Activated CD4-positive, CD25-positive, alpha-beta regulatory T cell treated with anti-CD3 and anti-CD28 coated beads, Interleukin-2, amount 50 U/mL, for 16 hours (primary cell): ENCODE data around the gene MTR.

ENCODE experiments used
- DNase-seq: peaks from one replicate; pipeline ENCODE4 v3.0.0-alpha.2; 2020; ENCODE audit warnings: low read depth, low spot score

MTR gene

GRCh38 chr1:236951672-236952071, 156.6 kb downstream of the MTR start:
- no peak for DNase-seq

DNA sequence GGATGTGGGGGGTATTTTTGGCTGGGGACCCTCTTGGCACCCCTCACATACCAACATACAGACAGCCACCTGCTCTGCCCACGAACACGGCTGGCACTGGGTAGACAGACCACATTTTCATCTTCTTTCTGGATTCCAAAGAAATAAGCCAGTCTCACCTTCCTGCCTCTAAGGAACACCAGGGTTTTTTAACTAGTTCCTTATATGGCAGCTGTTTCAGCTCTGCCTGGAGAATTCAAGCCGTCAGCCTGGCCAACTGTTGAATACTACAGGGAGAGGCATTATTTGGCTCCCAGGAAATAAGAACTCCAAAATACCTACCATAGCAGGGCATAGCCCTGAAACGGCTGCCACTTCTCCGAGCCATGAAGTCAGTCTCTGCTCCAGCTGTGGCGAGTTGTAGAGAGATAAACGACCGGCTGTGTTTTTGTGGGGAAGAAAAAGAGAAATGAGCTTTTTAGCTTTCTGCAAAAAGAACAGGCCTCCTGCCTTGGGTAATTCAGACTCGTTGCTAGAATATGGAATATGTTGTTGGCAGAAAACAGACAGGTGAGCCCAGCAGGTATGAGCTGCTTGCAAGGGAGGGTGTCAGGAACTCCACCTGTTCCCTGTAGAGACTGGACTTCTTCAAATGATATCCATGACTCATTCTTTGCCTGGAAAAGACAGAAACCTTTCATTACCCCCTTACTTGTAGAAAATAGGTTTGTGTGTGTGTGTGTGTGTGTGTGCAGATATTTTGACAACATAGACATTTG, 157.3 kb downstream of the MTR start:
- DNase-seq: no peak

DNA sequence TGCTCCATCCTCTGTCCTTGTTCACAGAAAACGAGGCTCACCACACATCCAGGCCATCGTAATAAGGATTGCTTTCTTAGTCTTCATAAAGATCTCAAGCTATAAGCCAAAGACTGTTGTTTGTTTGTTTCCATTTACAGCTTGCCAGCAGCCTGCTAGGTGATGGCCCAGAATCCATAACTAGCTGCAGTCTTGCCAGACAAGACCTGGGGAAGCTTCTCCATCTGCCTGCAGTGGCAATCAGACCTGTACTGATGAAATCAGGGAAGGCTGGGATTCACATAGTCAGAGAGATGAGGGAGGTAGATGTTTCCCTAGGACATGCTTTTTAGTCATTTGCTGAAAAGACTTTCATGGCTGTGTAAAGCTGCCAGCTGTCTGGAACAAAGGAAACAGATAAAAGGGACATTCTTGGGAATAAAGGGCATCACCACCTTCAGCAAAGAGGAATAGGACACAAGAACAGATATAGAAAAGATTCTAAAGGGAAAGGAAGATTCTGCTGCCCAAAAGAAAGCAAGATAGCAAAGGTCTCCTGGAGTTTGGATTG, 158.1 kb downstream of the MTR start:
- DNase-seq: no peak
